GM15510 (cell line): Measurements from ENCODE around the gene MRPL9.

Source experiments
- POLR2A ChIP-seq: IDR thresholded peaks from 3 replicates; pipeline ENCODE4 v1.6.1; 2011; ENCODE audit warnings: borderline replicate concordance; ENCODE audit not compliant: insufficient read length; ENCODE audit errors: extremely low read depth

The MRPL9 gene

GRCh38 chr1:151799179-151800022 lies 36.1 kb upstream of the MRPL9 start:
- no peak for TF ChIP-seq POLR2A

- TF ChIP-seq POLR2A: no peak
Measured at GRCh38 chr1:151798571-151798970, 35.3 kb upstream of the MRPL9 start.

GRCh38 chr1:151790940-151791651 lies 27.8 kb upstream of the MRPL9 start:
- TF ChIP-seq POLR2A: no peak

- peak; percentile 60 for TF ChIP-seq POLR2A
Measured at GRCh38 chr1:151790071-151790939, 27.0 kb upstream of the MRPL9 start, which contains the start of gene TDRKH. Gene TDRKH (minus strand): TSS chr1:151790500. CDS start chr1:151783022, 7,478 bp downstream.

- no peak for TF ChIP-seq POLR2A
Measured at GRCh38 chr1:151787689-151788088, 24.4 kb upstream of the MRPL9 start.

GRCh38 chr1:151783796-151784195 lies 20.5 kb upstream of the MRPL9 start:
- no peak for TF ChIP-seq POLR2A

GRCh38 chr1:151782741-151783140 lies 19.4 kb upstream of the MRPL9 start:
- TF ChIP-seq POLR2A: no peak

- no peak for TF ChIP-seq POLR2A
Measured at GRCh38 chr1:151779852-151780251, 16.6 kb upstream of the MRPL9 start.

GRCh38 chr1:151777317-151777716 lies 14.0 kb upstream of the MRPL9 start:
- TF ChIP-seq POLR2A: no peak

- no peak for TF ChIP-seq POLR2A
Measured at GRCh38 chr1:151776665-151777062, 13.4 kb upstream of the MRPL9 start.

- TF ChIP-seq POLR2A: no peak
Measured at GRCh38 chr1:151775894-151776664, 12.8 kb upstream of the MRPL9 start.

- no peak for TF ChIP-seq POLR2A
Measured at GRCh38 chr1:151774256-151774922, 11.1 kb upstream of the MRPL9 start.

GRCh38 chr1:151773702-151774101 lies 10.4 kb upstream of the MRPL9 start:
- TF ChIP-seq POLR2A: no peak
